Measurements from ENCODE around the gene AOAH.

- TF ChIP-seq CTCF (IDR thresholded peaks at IDR 0.05 in 4 of 5, conservative IDR thresholded peaks at IDR 0.05 in 1 of 5) = no peak
- no peak for TF ChIP-seq POLR2A (IDR thresholded peaks at IDR 0.05)
Measured at GRCh38 chr7:36651404-36651803, 72.9 kb downstream of the AOAH start.
